Activated CD8-positive, alpha-beta memory T cell treated with anti-CD3 and anti-CD28 coated beads, Interleukin-2, amount 50 U/mL, for 48 hours (primary cell): ENCODE results near the gene PCGF2.

Experiments used
- DNase-seq: peaks from one replicate; pipeline ENCODE4 v3.0.0-alpha.2; 2020

The PCGF2 gene

DNA sequence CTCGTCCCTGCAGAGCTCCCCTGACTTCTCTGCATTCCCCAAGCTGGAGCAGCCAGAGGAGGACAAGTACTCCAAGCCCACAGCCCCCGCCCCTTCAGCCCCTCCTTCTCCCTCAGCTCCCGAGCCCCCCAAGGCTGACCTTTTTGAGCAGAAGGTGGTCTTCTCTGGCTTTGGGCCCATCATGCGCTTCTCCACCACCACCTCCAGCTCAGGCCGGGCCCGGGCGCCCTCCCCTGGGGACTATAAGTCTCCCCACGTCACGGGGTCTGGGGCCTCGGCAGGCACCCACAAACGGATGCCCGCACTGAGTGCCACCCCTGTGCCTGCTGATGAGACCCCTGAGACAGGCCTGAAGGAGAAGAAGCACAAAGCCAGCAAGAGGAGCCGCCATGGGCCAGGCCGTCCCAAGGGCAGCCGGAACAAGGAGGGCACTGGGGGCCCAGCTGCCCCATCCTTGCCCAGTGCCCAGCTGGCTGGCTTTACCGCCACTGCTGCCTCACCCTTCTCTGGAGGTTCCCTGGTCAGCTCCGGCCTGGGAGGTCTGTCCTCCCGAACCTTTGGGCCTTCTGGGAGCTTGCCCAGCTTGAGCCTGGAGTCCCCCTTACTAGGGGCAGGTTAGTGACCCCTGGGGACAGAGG lies 31.6 kb downstream of the PCGF2 start:
- DNase-seq, result no peak

DNA sequence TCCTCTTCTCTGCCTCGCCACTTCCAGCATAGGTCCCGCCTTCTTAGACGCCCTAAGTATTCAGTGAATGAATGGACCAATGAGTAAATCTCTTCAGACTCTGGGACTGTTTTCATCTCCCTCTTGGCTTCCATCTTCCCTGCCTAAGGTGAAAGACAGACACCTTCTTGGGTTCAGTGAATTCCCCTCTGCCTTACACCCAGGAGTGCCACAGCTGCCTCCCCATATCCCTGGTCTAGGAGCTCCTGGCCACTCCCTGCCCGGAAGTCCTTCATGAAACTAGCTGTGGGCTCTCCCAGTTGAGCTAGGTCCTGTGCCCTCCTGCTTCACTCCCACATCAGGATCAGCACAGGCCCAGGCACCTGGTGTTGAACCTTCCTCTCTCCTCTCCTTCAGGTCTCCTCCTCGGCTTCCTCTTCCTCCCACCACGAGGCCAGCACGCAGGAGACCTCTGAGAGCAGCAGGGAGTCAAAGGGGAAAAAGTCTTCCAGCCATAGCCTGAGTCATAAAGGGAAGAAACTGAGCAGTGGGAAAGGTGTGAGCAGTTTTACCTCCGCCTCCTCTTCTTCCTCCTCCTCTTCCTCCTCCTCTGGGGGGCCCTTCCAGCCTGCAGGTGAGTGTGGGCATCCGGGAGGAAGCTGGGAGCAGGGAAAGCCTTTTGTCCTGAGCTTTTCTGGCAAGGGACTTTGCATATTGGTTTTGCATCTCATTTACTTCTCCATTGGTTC lies 32.8 kb downstream of the PCGF2 start:
- DNase-seq, result no peak

DNA sequence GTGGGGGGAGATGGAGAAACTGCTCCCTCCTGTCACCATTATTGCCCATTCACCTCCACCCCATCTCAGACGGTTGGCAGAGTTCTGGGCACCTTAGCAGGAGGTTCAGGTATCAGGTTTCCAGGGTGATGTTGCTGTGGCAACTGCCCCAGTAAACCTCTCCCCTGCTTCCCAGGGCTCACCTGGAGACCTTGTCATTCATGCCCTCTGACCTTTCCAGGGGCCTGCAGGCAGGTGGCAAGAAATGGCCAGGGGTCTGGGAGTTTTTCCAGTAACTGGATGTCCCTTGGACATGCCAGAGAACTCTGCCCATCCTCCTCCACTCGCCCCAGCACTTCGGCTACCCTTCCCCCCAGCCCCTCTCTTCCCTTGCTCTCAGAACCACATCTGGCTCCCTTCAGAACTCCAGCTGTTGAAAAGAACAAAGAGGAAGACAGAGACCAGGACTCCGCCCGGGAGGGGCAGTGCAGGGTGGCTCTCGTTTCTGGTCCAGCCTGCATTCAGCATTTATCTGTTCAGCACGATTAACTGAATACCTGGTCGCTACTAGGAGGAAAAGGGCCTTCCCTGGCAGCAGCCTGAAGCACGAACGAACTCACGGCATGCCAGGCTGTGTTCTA lies 34.6 kb downstream of the PCGF2 start:
- DNase-seq, result no peak

DNA sequence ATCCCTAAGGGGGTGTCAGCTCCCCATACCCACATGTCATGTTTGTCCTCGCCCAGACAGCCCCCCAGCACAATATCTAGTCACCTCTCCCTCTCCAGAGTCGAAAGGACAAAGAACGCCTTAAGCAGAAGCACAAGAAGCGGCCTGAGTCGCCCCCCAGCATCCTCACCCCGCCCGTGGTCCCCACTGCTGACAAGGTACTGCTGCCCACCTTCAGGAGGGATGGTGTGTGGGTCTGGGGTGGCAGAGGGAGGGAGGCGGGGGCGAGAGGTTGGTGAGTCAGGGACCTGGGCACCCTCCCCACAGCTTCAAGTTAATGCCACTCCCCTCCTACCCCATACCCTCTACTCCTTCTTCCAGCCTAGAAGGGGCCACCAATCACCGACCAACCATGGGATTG lies 35.5 kb downstream of the PCGF2 start:
- DNase-seq, result no peak

DNA sequence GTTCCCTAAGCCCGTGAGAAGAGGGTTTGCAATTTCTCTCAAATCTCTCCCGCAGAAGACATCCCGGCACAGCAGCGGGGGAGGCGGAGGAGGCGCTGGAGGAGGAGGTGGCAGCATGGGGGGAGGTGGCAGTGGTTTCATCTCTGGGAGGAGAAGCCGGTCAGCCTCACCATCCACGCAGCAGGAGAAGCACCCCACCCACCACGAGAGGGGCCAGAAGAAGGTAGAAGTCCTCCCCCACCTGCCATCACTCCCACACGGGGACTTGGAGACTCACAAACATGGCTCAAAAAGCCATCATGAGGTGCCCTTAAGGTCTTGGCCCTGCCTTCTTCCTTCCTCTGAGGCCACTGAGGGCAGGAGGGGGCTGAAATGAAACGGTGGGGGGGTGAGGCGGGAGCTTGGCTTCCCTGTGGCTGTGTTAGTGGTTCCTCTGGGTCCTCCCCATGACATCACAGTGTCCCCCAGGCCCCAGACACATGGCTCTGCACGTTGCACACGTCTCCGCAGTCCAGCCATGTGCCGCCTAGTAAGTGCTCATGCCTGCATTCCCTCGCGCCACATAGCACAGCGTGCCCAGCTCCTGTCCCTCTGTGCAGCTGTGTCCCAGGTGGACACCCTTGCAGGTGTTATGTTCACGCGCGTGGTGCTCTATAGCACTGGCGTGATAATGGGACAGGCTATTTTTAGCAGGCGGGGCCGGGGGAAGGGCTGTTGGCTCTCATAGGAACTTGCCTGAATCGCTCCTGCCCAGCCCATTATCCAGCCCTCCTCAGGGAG lies 36.2 kb downstream of the PCGF2 start:
- DNase-seq, result no peak

DNA sequence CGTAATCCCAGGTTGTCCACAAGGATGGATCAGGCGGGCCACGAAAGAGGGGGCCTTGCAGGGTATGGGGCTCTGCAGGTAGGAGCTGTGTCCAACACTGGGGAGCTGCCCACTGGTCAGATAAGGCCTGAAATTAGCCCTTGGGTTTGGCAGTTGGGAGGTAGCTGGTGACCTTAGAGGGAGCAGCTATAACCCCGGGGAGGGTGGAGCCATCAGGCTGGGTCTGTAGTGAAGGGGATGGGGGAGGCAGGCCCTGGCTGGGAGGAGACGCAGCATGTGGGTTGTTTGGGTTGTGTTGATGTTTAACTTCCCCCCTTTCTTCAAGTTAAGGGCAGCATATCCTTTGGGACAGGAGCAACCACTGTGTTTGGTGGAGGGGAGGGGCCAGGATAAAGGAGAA lies 37.2 kb downstream of the PCGF2 start:
- DNase-seq, result no peak

DNA sequence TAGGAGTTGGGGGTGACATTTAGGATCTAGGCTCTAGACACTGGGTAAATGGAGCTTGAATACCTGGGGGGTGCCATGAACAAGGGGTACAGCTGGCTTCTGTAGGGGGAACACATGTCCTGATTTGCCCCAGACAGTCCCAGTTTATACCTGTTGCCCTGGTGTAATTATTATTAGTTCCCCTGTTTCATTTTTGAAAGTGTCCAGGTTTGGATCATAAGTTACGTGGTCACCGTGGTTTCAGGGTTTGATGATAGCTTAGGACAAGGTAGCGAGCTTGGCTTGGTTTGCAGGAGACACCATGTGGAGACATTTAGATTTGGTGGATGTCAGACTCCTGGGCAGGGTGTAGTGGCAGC lies 37.6 kb downstream of the PCGF2 start:
- DNase-seq, result no peak

DNA sequence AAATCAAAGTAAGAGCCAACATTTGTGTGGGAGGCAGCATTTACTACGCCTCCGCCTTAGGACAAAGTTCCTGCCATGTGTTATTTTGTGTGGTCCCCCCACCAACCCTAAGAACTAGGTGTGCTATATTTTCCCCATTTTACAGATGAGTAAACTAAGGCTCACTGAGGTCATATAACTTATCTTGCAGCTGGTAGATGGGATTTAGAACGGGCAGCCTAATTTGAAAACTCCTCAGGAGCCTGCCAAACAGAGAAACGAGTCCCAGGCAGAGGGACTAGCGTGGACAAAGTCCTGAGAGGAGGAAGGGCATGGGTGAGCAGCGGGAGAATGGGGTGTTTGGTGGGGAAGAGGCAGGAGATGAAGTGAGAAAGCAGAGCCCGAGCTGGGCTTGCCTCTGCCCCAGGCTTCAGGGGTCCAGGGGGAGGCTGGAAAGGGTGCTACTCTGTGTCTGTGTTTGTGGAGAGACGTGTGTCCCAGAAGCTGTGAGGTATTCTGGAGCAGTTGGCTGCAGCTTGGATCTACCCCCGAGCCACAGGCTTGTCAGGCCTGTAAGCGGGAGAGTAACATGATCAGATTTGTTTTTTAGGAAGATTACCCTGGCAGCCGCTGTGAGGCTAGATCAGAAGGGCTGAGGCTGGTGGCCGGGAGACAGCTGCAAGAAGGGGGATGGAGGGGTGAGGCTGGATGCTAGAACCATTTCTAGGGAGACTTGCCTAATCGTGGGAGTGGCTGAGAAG lies 38.1 kb downstream of the PCGF2 start:
- no peak for DNase-seq

DNA sequence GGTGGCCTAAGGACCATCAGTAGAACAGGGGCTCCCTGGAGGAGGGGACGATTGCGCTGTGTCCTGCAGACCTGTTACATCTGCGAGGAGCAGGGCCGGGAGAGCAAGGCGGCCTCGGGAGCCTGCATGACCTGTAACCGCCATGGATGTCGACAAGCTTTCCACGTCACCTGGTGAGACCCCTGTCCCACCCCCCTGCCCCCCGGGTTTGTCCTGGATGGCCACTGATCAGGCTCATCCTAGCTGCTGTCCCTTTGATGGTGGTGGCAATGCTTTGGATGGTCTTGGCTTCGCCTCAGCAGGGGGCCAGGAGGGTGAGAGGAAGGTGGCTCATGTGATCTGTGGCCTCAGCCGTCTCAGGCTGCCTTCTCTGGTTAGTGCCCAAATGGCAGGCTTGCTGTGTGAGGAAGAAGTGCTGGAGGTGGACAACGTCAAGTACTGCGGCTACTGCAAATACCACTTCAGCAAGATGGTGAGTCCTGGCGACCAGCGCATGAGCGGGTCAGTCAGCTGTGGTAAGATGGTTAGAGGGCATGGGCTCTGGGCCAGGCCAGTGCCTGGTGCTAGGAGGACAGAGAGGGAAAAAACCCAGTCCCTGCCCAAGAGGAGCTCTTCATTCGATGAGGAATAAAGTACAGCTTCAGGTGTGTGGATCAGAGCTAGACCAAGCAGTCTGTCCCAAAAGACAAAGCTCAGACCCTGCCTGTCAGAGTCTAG lies 38.9 kb downstream of the PCGF2 start:
- no peak for DNase-seq

DNA sequence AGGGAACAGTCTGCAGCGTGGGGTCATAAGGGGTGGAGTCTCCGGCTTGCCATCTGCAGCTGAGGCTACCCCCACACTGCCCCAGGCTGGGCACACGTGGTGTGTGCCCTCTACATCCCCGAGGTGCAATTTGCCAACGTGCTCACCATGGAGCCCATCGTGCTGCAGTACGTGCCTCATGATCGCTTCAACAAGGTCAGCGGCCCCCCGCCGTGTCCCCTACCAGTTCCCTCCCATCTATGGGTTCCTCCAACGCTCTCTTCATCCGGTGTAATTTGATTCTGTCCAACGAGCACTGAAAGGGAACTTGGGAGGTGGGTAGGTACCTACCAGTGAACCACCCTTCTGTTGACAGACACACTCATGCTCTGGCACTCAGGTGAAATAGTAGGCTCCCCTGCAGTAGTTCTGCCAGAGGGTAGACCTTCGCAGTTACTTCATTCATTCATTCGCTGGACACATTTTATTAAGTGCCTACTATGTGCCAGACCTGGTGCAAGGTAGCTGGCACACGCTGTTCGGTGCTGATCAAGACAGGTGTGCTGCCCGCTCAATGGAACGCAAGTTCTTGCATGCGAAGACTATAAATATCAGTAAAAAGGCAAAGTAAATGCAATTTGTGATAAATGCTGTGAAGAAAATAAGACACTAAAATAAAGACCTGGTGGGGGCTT lies 40.3 kb downstream of the PCGF2 start:
- DNase-seq, result no peak

DNA sequence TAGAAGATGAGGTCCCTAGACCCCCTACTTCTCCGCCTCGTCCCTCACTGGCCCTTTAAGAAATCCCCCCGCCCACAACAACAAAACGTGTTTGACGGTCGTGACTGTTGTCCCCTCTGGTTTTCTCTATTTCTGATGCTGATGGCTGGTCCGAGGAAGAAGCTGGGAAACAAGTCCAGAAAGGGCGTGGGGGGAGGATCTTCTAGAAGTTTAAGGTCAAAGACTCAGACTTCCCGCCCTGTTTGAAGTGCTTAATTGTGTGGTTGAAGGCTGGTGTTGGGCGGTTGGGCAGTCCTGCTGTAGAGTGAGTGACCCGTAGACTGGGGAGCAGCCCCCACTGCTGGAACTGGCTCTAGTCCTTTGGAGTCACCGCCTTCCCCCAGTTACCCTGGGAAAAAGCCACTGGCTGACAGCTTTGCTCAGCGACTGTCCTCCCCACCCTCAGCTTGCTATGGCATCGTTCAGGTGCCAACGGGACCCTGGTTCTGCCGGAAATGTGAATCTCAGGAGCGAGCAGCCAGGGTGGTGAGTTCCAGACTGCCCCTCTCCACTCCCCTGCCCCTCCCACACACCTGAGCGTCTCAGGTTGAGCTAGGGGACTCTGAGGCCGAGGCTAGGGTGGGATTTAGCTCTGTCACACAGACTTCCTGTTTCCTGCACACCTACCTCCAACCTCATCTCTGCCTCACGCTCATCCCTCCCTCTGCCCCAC lies 41.5 kb downstream of the PCGF2 start:
- no peak for DNase-seq

DNA sequence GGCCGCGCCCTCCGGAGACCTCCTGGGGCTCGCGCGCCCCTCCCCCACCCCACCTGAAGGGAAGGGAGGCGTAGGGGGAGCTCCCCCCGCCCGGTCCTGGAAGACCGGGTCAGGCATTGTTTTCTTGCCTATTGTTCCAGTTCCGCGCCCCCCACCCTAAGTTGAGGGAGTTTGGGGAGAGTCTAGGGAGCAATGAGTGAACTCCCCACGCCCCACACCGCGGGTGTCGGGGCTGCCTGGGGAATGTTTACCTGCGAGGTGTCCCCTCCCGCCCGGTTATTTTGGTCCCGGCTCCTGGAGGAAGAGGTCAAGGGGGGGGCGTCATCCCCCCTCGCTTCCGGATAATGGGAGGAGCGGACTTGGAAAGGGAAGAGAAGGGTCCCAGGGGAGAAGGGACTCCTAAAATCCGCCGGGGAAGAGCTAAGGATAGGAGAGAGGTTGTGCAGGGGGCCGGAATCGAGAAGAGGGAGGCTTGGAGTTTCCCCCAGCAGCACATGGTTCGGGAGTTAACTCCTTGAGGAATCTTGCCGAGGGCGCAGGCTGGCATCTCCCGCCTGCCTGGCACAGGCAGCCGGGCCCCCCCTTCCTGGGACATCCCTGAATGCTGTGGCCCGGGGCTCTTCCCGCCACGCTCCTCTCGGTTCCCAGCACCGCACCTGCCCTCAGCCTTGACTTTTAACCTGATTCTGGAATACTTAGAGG lies 42.2 kb downstream of the PCGF2 start:
- peak; percentile 76 for DNase-seq

DNA sequence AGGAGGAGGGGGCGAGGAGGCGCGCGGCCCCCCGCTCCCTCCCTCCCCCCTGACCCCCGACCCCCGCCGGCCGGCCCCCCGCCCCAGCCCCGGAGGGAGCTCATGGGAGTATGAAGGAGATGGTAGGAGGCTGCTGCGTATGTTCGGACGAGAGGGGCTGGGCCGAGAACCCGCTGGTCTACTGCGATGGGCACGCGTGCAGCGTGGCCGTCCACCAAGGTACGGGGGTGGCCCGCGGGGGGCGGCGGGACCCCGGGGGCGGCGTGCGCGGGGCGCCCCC lies 42.7 kb downstream of the PCGF2 start:
- DNase-seq, result no peak

DNA sequence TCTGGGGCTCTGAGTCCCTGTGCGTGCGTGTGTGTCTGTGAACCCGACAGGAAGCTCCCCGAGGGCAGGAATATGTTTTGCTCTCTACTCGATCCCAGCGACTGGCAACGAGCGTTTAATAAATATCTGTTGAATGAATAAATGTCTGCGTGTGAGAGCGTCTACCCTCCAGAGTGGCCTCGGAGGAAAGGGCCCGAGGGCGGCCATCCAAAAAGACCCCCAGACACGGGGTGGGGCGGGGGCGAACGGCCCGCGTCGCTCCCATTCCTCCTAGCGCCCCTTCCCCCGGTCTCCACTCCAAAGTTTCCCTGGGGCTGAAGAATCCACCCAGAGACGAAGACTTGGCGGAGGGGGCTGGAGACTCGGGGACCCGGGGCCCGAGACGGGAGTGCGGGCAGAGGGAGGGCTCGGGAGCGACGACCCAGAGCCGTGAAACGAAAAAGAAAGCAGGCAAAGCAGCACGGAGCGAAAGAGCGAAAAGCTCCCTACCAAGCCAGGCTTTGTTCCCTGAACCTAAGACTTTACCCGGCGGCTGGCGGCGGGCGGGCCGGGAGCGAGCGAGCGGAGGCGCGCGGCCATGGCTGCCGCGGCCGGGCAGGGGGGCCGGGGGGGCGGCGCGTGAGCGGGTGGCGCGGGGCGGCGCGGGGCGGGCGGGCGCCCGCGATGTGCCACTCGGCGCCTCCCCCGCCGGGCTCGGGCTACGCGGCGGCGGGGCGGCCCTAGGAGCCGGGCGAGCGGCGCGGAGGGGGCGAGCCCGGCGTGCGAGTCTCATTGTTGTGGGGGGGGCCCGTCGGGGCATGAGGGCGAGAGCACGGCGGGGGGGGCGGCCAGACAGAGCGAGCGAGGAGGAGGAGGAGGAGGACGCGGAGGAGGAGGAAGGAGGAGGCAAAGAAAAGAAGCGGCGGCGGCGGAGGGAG lies 43.3 kb downstream of the PCGF2 start, which contains the start of gene MLLT6:
TSS of gene MLLT6 (plus strand) at position 668 of the 917 bp plus-strand sequence. CDS start 360 bp downstream, outside the sequence.
- DNase-seq, result peak; percentile 84

DNA sequence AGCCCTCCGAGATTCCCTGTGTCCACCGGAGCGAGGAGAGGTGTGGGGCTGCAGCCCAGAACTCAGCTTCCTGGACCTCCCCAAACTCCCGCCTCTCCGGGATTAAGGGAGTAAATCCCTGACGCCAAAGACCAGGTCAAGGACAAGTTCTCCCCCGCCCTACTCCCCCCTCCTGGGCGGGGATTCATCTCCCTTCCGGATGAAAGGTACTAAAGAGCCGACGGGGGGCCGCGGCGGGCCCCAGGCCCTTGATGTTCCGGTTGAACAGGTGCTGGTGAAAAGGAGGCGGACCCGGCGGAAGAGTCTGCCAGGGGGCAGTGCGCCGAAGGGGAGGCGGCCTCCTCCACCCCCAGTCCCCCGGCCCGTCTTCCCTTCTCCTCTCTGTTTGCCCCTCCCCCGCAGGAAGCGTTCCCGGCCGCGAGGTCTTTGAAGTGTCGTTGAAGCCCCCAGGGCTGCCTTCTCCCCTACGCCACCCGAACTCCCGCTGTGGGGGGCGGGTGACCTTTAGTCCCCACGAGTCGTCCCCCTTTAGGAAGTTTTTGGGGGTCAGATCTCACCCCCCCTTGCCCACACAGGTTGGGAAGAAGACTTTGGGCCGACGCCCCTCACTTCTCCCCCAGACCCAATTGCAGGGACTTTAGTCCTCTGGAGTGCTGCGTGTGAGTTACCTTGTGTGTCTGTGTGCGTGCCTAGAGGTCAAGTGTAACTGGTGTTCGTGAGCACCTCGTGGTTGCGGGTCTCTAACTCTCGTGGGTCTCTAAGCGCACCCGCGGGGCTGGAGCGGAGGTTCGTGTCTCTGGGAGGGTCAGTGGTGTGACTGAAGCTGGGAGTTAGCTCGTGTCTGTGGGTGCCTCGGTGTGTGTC lies 44.2 kb downstream of the PCGF2 start:
- peak; percentile 93 for DNase-seq

DNA sequence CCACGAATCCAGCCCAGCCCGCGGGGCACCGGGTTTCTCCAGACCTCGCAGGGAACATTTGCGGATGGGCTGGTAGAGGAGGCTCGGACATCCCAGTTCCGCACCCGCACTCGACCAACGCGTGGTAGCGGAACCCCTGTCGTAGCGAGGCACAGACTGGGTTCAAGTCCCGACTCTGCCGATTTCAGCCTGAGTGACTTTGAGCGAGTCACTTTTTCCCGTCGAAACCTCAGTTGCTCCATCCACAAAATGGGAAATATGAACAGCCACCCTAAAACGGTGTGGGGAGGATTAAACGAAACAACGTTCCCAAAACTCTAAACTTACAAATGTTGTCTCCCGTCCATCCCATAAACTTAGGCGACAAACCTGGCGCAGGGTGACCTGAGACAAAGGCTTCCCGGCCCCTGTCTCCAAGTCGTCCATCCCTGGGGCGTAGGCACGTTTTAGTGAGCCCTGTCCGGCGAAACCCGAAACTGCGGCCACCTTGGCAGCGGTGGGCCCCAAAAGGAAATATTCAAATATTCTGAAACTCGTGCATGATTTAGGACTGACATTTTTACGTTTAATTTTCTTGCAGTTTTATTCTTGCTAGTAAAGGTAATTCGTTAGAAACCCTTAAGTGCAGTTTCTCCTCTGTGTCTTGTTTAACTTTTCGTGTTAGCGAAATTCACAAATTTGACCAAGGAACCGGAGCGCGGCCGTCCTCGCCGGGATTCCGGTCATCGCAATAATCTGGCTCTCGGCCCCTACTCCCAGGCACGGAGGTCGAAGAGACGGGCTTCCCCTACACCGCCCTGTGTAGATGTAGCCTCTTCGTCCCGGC lies 45.0 kb downstream of the PCGF2 start:
- DNase-seq, result peak; percentile 82

DNA sequence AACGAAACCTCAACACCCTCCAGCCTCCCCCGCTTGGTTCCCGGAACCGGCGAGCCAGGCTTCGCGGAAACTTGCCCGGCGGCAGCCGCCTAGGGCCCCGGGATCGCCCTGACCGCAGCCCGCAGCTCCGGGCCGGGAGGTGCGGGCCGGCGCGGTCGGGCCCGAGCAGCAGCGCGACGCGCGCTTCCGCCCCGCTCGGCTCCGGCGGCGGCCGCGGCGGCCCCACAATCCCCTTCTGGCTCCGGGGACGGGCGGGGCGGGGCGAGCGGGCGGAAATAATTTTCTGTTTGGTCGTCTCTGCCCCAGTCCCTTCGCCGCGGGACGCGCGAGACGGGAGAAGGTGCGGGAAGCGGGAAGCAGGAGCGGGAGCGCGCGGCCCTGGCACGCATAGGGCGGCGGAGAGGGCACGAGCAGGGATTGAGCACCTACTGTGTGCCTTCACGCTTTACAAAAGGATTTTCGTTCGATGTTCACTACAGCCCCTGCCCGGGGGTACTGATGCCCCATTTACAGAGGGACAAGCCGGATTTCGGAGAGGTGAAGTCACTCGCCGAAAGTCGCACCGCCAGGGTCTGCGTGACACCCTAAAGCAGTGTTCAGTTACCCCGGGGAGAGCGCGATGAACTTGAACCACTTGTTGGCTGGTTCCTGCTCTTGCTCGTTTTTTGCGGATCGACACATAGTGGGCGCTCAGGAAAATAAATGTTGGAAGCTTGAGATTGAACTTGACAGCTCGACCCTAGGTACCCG lies 45.8 kb downstream of the PCGF2 start:
- DNase-seq, result peak; percentile 90
